Liver (tissue), 3 donors: ENCODE measurements around the gene DPP7.

ENCODE experiments used
- FOXA1 ChIP-seq: IDR thresholded peaks from 2 replicates; pipeline ENCODE4 v1.6.1; 2016; ENCODE audit warnings: antibody characterized with exemption
- FOXA2 ChIP-seq: IDR thresholded peaks from 2 replicates; pipeline ENCODE4 v1.6.1; 2016; ENCODE audit warnings: antibody characterized with exemption
- RXRA ChIP-seq, 2 donors: IDR thresholded peaks; 2 replicates each; pipeline ENCODE4 v1.6.1; 2017 to 2018; ENCODE audit warnings: antibody characterized with exemption in 2 of 2, mild to moderate bottlenecking in 1 of 2
- SP1 ChIP-seq: IDR thresholded peaks from 2 replicates; pipeline ENCODE4 v1.6.1; 2018; ENCODE audit warnings: antibody characterized with exemption, mild to moderate bottlenecking
- YY1 ChIP-seq: IDR thresholded peaks from 2 replicates; pipeline ENCODE4 v1.6.1; 2016; ENCODE audit warnings: antibody characterized with exemption, mild to moderate bottlenecking
- TF ChIP-seq, protein P1 (sequence below): fragments of 150-350 bp; IDR thresholded peaks from 2 replicates; pipeline ENCODE4 v1.5.1; 2017; ENCODE audit warnings: improper control_type of control experiment, low read depth, low read length; ENCODE audit not compliant: missing input control
- TF ChIP-seq, protein P2 (sequence below): IDR thresholded peaks from 2 replicates; pipeline ENCODE4 v1.6.1; 2016; ENCODE audit warnings: antibody characterized with exemption
- TF ChIP-seq, protein P3 (sequence below): IDR thresholded peaks from 2 replicates; pipeline ENCODE4 v1.6.1; 2016; ENCODE audit warnings: antibody characterized with exemption
- TF ChIP-seq, protein P4 (sequence below): IDR thresholded peaks from 2 replicates; pipeline ENCODE4 v1.6.1; 2016; ENCODE audit warnings: antibody characterized with exemption
- donor health status: healthy.
- donor health status: healthy.

DNA sequence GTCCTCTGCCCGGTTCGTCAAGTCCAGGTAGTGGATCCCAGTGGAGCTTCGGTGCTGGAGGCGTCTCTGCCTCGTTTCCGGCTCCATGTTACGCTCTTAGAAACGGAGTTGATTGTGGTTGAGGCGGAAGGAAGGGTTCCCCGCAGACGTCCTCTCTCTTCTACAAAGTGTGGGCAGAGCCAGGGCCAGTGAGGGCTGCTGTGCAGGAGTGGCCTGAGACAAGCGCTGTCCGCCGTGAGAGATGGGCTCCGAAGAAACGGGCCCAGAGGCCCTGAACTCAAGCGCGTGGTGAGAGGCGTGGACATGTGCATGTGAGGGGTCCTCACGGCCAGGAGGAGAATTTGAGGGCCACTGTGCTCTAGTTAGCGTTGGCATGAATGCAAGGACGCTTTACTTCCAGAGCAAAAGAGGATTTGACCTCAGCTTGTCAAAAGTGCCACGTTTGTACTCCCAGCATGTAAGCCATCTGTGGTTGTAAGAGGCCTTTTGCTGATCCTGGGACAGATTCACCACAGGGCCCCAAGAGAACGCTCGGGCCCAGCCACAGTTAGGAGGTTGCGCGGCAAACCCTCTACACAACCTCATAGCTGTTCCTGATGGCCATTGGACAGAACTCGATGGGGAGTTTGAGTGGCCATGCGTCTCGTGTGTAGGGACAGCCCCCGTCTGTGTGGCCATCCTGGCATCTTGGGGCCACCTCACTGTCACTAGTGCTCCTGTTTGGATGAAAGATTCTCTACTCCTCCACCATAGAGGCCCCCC, 17.6 kb downstream of the DPP7 start:
- TF ChIP-seq, protein P1, sequence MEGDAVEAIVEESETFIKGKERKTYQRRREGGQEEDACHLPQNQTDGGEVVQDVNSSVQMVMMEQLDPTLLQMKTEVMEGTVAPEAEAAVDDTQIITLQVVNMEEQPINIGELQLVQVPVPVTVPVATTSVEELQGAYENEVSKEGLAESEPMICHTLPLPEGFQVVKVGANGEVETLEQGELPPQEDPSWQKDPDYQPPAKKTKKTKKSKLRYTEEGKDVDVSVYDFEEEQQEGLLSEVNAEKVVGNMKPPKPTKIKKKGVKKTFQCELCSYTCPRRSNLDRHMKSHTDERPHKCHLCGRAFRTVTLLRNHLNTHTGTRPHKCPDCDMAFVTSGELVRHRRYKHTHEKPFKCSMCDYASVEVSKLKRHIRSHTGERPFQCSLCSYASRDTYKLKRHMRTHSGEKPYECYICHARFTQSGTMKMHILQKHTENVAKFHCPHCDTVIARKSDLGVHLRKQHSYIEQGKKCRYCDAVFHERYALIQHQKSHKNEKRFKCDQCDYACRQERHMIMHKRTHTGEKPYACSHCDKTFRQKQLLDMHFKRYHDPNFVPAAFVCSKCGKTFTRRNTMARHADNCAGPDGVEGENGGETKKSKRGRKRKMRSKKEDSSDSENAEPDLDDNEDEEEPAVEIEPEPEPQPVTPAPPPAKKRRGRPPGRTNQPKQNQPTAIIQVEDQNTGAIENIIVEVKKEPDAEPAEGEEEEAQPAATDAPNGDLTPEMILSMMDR, result no peak
- TF ChIP-seq, protein P2, sequence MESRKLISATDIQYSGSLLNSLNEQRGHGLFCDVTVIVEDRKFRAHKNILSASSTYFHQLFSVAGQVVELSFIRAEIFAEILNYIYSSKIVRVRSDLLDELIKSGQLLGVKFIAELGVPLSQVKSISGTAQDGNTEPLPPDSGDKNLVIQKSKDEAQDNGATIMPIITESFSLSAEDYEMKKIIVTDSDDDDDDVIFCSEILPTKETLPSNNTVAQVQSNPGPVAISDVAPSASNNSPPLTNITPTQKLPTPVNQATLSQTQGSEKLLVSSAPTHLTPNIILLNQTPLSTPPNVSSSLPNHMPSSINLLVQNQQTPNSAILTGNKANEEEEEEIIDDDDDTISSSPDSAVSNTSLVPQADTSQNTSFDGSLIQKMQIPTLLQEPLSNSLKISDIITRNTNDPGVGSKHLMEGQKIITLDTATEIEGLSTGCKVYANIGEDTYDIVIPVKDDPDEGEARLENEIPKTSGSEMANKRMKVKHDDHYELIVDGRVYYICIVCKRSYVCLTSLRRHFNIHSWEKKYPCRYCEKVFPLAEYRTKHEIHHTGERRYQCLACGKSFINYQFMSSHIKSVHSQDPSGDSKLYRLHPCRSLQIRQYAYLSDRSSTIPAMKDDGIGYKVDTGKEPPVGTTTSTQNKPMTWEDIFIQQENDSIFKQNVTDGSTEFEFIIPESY, result no peak
- TF ChIP-seq, protein P3, sequence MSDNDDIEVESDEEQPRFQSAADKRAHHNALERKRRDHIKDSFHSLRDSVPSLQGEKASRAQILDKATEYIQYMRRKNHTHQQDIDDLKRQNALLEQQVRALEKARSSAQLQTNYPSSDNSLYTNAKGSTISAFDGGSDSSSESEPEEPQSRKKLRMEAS, result no peak
- TF ChIP-seq, protein P4, sequence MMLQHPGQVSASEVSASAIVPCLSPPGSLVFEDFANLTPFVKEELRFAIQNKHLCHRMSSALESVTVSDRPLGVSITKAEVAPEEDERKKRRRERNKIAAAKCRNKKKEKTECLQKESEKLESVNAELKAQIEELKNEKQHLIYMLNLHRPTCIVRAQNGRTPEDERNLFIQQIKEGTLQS, result no peak
- no peak for TF ChIP-seq SP1
- TF ChIP-seq FOXA2, result no peak
- no peak for TF ChIP-seq RXRA (IDR thresholded peaks at IDR 0.05)
- no peak for TF ChIP-seq YY1
- no peak for TF ChIP-seq FOXA1
